ENCODE results near the gene CMKLR1. TPM values are rescaled to one million over a fixed set of nuclear protein-coding genes. Genes with fewer than 3 reads are reported as not detected.

The CMKLR1 gene, protein sequence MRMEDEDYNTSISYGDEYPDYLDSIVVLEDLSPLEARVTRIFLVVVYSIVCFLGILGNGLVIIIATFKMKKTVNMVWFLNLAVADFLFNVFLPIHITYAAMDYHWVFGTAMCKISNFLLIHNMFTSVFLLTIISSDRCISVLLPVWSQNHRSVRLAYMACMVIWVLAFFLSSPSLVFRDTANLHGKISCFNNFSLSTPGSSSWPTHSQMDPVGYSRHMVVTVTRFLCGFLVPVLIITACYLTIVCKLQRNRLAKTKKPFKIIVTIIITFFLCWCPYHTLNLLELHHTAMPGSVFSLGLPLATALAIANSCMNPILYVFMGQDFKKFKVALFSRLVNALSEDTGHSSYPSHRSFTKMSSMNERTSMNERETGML
- total RNA-seq (2014; rRNA removed; shearing (Covaris generic); ENCODE audit: low replicate concordance): 1.3 and 1.5 TPM in 2 replicates

DNA sequence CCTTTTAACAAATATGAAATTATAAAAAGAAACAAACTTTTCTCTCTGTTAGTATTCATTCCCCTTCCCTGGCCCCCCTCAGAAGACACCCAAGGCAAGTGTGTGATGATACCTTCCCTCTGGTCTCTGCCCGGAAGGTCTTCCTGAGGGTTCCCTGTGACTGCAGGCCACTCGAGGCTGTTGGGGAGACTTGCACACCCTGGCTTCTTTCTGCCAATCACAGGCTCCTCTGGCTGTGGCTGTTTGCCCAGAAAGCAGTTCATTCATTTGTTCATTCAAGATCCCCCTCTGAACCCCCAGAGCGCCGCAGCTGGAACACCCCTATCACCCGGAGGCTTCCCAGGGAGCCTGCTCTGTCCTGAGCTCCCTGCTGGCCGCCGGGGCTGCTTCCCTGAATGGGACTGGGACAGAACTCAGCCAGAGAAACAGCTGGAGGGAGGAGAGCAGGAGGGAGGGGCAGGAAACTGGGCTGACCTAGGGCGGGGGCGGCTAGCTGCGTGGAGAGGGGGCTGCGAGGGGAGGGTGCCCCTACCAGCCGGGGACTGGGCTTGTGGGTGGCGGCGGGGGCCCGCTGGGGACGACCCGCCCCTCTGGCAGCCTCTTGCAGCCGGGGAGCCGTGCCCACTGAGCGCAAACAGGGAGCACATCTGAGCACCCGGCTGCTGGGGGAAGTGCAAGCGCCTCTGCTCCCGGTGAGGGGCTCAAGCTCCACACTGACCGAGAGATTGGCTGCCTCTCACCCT lies at the start of gene CMKLR1:
Gene CMKLR1, minus strand, starts transcription at position 397 of the 743 bp plus-strand sequence. CDS start 45,720 bp downstream, outside the sequence.
- H3K4me3 ChIP-seq: peak within 1 kb of the TSS; percentile 24
- DNase-seq: peak; percentile 45

GRCh38 chr12:108387771-108388170 lies 48.7 kb upstream of the CMKLR1 start:
- H3K27me3 ChIP-seq: no peaks in the 10 kb centered on the region
- no peaks in the 10 kb centered on the region for H3K36me3 ChIP-seq
- H3K9me3 ChIP-seq: 0 out of 2 replicates have a peak, but pooled peaks cover 2% of the 10 kb centered on the region
- DNase-seq: no peak
- no peak overlapping the region for H3K4me3 ChIP-seq

More for the DNA sequence above, at the start of gene CMKLR1:
- Histone ChIP-seq H3K27me3 (no peaks in the 10 kb centered on the region), H3K9me3 (no peaks in the 10 kb centered on the region), H3K36me3 (no peaks in the 10 kb centered on the region)

GRCh38 chr12:108386709-108387360 lies 47.7 kb upstream of the CMKLR1 start:
- Histone ChIP-seq H3K36me3 (no peaks in the 10 kb centered on the region), H3K9me3 (0 out of 2 replicates have a peak, but pooled peaks cover 2% of the 10 kb centered on the region), H3K4me3 (no peak overlapping the region), H3K27me3 (no peaks in the 10 kb centered on the region)
- DNase-seq: no peak

- DNase-seq: no peak
- Histone ChIP-seq H3K9me3 (peaks cover 13% of the 10 kb centered on the region), H3K36me3 (no peaks in the 10 kb centered on the region), H3K27me3 (no peaks in the 10 kb centered on the region), H3K4me3 (no peak overlapping the region)
These were observed 43.3 kb upstream of the CMKLR1 start for GRCh38 chr12:108382437-108382801.

- H3K36me3 ChIP-seq: no peaks in the 10 kb centered on the region
- no peaks in the 10 kb centered on the region for H3K27me3 ChIP-seq
- no peak for DNase-seq
- no peak overlapping the region for H3K4me3 ChIP-seq
- H3K9me3 ChIP-seq: peaks cover 16% of the 10 kb centered on the region
These were observed 42.8 kb upstream of the CMKLR1 start for GRCh38 chr12:108381787-108382436.

GRCh38 chr12:108380382-108380781 lies 41.3 kb upstream of the CMKLR1 start:
- DNase-seq: no peak
- H3K27me3 ChIP-seq: no peaks in the 10 kb centered on the region
- H3K4me3 ChIP-seq: no peak overlapping the region
- H3K9me3 ChIP-seq: peaks cover 29% of the 10 kb centered on the region
- H3K36me3 ChIP-seq: no peaks in the 10 kb centered on the region

GRCh38 chr12:108379823-108380222 lies 40.7 kb upstream of the CMKLR1 start:
- DNase-seq: peak; percentile 86
- H3K36me3 ChIP-seq: no peaks in the 10 kb centered on the region
- H3K27me3 ChIP-seq: no peaks in the 10 kb centered on the region
- H3K9me3 ChIP-seq: peaks cover 29% of the 10 kb centered on the region
- H3K4me3 ChIP-seq: no peak overlapping the region

DNA sequence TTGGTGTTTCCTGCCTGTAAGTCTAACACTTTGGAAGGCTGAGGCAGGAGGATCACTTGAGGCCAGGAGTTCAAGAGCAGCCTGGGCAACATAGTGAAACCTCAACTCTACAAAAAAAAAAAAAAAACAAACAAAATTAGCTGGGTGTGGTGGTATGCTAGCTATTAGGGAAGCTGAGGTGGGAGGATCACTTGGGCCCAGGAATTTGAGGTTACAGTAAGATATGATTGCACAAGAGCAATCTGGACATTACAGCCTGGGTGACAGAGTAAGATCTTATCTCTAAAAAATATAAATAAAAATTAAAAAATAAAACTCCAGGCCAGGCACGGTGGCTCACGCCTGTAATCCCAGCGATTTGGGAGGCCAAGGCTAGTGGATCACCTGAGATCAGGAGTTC lies 39.8 kb upstream of the CMKLR1 start:
- no peaks in the 10 kb centered on the region for H3K36me3 ChIP-seq
- H3K9me3 ChIP-seq: peaks cover 33% of the 10 kb centered on the region
- H3K27me3 ChIP-seq: no peaks in the 10 kb centered on the region
- no peak overlapping the region for H3K4me3 ChIP-seq
- no peak for DNase-seq

DNA sequence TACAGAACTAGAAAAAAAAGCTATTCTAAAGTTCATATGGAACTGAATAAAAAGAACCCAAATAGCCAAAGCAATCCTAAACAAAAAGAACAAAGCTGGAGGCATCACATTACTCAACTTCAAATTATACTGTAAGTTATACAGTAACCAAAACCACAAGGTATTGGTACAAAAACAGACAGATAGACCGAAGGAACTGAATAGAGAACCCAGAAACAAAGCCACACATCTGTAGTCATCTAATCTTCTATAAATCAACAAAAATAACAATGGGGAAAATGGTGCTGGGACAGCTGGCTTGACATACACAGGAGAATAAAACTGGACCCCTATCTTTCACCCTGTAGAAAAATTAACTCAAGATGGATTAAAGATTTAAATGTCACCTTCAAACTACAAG lies 38.1 kb upstream of the CMKLR1 start:
- H3K4me3 ChIP-seq: no peak overlapping the region
- H3K27me3 ChIP-seq: no peaks in the 10 kb centered on the region
- H3K9me3 ChIP-seq: peaks cover 40% of the 10 kb centered on the region
- DNase-seq: no peak
- H3K36me3 ChIP-seq: no peaks in the 10 kb centered on the region

GRCh38 chr12:108375986-108376663 lies 37.0 kb upstream of the CMKLR1 start:
- DNase-seq: peak; percentile 50
- H3K27me3 ChIP-seq: no peaks in the 10 kb centered on the region
- no peak overlapping the region for H3K4me3 ChIP-seq
- H3K9me3 ChIP-seq: peaks cover 40% of the 10 kb centered on the region
- no peaks in the 10 kb centered on the region for H3K36me3 ChIP-seq

GRCh38 chr12:108374596-108375320 lies 35.6 kb upstream of the CMKLR1 start:
- DNase-seq: peak; percentile 87
- Histone ChIP-seq H3K9me3 (peaks cover 40% of the 10 kb centered on the region), H3K4me3 (no peak overlapping the region), H3K27me3 (no peaks in the 10 kb centered on the region), H3K36me3 (no peaks in the 10 kb centered on the region)

- Histone ChIP-seq H3K27me3 (no peaks in the 10 kb centered on the region), H3K4me3 (no peak overlapping the region), H3K36me3 (no peaks in the 10 kb centered on the region), H3K9me3 (peaks cover 36% of the 10 kb centered on the region)
- DNase-seq: no peak
These were observed 34.0 kb upstream of the CMKLR1 start for GRCh38 chr12:108373111-108373510.

GRCh38 chr12:108371801-108372344 lies 32.8 kb upstream of the CMKLR1 start:
- peaks cover 25% of the 10 kb centered on the region for H3K9me3 ChIP-seq
- peak; percentile 94 for DNase-seq
- H3K4me3 ChIP-seq: no peak overlapping the region
- H3K27me3 ChIP-seq: no peaks in the 10 kb centered on the region
- no peaks in the 10 kb centered on the region for H3K36me3 ChIP-seq

- no peaks in the 10 kb centered on the region for H3K36me3 ChIP-seq
- no peaks in the 10 kb centered on the region for H3K27me3 ChIP-seq
- peaks cover 13% of the 10 kb centered on the region for H3K9me3 ChIP-seq
- DNase-seq: no peak
- no peak overlapping the region for H3K4me3 ChIP-seq
These were observed 31.3 kb upstream of the CMKLR1 start for GRCh38 chr12:108370415-108370814.

DNA sequence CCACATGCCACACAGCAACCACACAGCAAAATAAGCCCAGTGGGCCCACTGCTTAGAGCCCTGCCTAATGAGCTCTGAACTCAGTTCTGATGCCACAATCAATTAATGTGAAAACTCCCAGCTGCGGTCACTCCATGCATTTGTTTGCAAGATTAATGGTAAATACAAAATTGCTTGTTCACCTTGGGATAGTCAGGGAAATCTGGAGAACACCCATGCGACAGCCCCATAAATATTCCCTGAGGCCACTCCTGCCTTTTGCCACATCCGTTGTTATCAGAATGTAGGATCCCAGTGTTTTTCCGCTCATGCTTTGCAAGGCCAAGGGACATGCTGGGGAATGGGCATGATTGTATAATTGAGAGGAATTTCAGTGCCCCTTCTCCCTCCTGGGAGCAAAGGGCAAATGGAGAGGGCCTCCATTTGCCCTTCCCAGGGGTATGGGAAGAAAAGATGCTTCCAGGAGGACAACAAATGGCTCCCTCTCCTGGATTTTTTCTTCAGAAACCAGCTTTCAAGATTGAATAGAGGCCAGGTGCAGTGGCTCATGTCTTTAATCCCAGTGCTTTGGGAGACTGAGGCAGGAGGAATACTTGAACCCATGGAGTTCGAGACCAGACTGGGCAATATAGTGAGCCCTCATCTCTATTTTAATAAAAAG lies 30.8 kb upstream of the CMKLR1 start:
- Histone ChIP-seq H3K27me3 (no peaks in the 10 kb centered on the region), H3K36me3 (no peaks in the 10 kb centered on the region), H3K9me3 (peaks cover 13% of the 10 kb centered on the region), H3K4me3 (no peak overlapping the region)
- no peak for DNase-seq

Measured in MG63 (cell line).